Ramos (cell line): Measurements from ENCODE around the gene TECTA.

Experiments used
- in situ Hi-C: fragments of 300-500 bp; cut with MboI; formaldehyde crosslinking; loops from one replicate; pipeline ENCODE4 v1.14.3; 2022; ENCODE audit warnings: low sequenced_read_pairs; ENCODE audit not compliant: unreplicated experiment

Gene TECTA

GRCh38 chr11:121122328-121122727, 21.3 kb downstream of the TECTA start:
- in situ Hi-C loops = no loop called here

- in situ Hi-C loops = no loop called here
Observed at GRCh38 chr11:121123496-121124069, 22.5 kb downstream of the TECTA start.

- in situ Hi-C loops = no loop called here
Observed at GRCh38 chr11:121127809-121128208, 26.8 kb downstream of the TECTA start.

- in situ Hi-C loops = no loop called here
Observed at GRCh38 chr11:121129362-121130340, 28.6 kb downstream of the TECTA start.

DNA sequence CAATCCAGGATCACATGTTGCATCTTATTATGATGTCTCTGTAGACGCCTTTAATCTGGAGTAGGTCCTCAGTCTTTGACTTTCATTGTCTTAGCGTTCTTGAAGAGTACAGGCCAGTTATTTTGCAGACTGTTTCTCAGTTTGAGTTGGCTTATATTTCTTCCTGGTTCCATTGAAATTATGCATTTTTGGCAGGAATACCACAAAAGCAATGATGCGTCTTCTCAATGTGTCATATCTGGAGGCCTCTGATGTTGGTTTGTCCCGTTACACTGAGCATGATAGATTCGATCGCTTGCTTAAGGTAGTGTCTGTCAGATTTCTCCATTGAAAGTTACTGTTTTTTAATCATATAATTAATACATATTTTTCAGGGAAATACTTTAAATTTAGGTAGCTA, 30.6 kb downstream of the TECTA start:
- in situ Hi-C loops = no loop called here

- in situ Hi-C loops = no loop called here
Observed at GRCh38 chr11:121132211-121132976, 31.4 kb downstream of the TECTA start.

- in situ Hi-C loops = no loop called here
Observed at GRCh38 chr11:121134741-121135312, 33.8 kb downstream of the TECTA start.

DNA sequence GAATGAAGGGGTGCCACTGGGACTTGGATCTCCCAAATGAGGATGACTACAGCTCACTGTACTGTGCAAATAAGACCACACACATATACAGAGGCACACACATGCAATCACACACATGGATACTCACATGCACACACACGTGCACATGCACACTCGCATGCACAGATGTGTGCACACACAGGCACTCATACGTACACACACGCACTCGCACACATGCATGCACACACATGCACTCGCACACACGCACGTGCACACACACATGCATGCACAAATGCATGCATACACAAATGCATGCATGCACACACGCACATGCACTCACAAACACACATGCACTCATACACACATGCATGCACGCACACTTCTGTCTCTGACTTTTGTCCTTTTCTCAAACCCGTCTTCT, 36.0 kb downstream of the TECTA start:
- in situ Hi-C loops = no loop called here

DNA sequence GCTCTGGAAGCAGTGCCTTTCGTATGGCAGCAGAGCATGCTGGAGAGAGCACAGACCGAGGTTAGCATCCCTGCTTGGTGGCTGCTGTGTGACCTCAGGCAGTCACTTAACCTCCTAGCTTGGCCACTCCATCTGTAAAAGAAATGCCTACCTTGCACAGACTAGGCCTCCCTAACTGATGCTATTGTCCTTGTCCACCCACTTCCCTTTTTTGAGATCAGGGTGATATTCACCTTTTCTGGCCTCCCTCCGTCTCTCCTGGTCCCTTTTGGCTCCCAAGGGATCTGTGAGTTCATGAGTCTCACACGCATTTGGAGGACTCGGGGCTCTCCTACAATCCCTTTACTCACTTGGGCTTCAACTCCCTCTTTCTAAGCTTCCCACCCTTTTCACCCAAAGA, 37.2 kb downstream of the TECTA start:
- in situ Hi-C loops = no loop called here

GRCh38 chr11:121140369-121140768, 39.3 kb downstream of the TECTA start:
- in situ Hi-C loops = no loop called here

DNA sequence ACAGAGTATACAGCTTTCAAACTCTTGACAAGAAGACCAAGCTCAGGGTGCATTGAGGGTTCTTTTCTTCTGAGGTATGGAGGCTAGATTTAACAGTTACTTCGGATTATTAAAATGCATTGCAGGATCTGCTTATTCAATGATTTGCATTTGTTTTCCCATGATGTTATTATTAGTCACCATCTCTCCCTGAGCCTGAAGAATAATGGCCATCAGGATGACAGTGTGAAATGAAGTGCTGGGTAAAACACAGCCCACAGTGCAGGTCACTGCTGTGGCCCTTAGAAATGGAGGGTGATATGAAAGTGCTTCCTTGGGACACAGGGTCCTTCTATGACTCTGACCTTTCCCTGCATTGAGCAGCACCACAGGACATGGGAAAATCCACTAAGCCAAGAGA, 40.0 kb downstream of the TECTA start:
- in situ Hi-C loops = no loop called here

DNA sequence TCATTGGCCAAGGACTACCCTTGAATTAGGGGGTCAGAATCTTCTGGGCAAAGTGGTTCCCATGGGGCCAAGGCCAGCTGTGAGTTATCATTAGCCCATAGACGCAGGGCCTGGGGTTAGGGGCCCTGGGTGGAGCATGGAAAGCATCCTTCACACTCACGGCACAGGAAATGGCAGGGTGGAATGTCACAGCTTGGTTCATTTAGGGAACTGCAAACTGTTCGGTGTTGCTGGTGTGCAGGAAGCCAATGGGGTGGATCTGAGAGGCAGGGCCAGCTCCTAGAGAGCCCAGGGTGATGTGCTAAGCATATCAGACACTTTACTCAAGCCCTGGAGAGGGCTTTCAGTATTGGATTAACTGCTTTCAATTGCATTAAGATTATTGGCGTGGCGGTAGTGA, 42.9 kb downstream of the TECTA start:
- in situ Hi-C loops = no loop called here

DNA sequence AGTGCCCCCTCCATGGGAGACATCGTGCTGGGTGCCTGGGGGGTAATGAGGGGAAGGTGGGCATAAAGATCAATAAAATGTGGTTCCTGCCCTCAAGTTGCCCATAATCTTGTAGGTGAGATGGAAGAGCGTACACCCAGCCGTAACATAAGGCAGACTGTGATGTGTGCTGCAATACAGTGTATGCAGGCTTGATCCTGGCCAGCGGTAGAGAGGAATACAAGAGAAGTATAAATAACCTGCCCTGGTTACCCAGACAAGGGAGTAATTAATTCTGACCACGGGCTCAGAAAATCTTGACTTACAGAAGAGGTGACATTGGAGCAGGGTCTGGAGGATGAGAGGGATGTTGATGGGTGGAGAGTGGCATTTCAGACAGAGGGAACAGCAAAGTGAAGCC, 43.7 kb downstream of the TECTA start:
- in situ Hi-C loops = no loop called here

- in situ Hi-C loops = no loop called here
Observed at GRCh38 chr11:121145826-121146225, 44.8 kb downstream of the TECTA start.

DNA sequence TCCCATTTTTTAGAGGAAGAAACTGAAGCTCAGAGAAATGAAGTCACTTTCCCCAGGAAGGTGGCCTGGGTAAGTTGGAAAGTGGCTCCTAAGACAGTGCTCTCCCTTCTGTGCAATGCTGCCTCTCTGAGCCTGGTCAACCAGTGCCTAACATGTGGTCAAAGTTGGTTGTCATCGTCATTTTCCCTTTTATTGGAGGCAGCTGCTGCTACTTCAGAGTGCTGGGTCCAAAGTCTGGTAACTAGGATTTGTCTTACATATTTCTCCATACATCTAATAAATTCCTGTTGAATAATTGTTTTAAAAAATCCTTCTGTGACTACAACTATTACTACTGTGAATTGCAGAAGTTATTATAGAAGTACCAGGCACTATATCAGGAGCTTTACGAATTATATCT, 48.1 kb downstream of the TECTA start:
- in situ Hi-C loops = no loop called here

- in situ Hi-C loops = no loop called here
Observed at GRCh38 chr11:121151207-121151688, 50.2 kb downstream of the TECTA start.

- in situ Hi-C loops = no loop called here
Observed at GRCh38 chr11:121152764-121153163, 51.7 kb downstream of the TECTA start.

DNA sequence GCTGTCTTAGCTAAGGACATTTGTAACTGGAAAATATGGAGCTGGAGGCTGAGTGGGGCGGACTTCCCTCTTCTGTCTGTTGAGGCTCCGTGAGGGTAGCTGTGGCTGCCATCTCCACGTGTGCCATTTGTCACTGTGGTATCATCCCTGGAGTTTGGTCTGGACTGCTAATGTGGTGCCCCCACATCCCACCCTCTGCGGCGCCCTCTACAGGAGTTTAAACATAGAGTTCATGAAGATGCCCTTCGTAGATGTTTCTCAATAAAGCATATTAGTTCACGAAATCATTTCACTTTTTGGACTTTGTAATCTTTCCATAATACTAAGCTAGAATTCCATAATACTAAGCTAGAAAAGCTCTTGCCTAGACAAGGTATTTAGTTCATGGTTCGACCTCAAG, 52.4 kb downstream of the TECTA start:
- in situ Hi-C loops = no loop called here

GRCh38 chr11:121154486-121155314, 53.7 kb downstream of the TECTA start:
- in situ Hi-C loops = no loop called here

DNA sequence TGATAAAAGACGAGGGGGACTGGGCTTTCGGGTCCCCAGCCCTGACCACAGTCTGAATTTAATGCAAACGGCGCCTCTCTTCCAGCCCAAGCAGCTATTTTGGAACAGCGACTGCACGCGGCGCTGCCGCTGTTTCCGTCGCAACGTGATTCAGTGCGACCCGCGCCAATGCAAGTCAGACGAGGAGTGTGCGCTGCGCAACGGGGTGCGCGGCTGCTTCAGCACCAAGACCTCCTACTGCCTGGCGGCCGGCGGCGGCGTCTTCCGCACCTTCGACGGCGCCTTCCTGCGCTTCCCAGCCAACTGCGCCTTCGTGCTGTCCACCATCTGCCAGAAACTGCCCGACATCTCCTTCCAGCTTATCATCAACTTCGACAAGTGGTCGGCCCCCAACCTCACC, 56.7 kb downstream of the TECTA start:
- in situ Hi-C loops = no loop called here
